Ascending aorta (tissue), 2 donors: Measurements from ENCODE around the gene ZNF341. TPM values are rescaled to one million over a fixed set of nuclear protein-coding genes. Genes with fewer than 3 reads are reported as not detected.

ENCODE experiments used
- DNase-seq, 2 donors: peaks; one replicate each; pipeline ENCODE4 v3.0.0-alpha.2; 2019; ENCODE audit warnings: low spot score in 2 of 2
- H3K27ac ChIP-seq, 2 donors: fragments of 200-600 bp; sonication (generic); one replicate each; pipeline ENCODE4 v1.5.1; 2016 to 2017; ENCODE audit warnings: mild to moderate bottlenecking in 1 of 2
- H3K27me3 ChIP-seq: fragments of 200-600 bp; sonication (generic); one replicate; pipeline ENCODE4 v1.5.1; 2017
- H3K36me3 ChIP-seq, 2 donors: fragments of 200-600 bp; sonication (generic); one replicate each; pipeline ENCODE4 v1.5.1; 2016
- H3K4me1 ChIP-seq, 2 donors: fragments of 200-600 bp; sonication (generic); one replicate each; pipeline ENCODE4 v1.5.1; 2016 to 2017; ENCODE audit warnings: mild to moderate bottlenecking in 1 of 2
- H3K4me3 ChIP-seq, 2 donors: fragments of 200-600 bp; sonication (generic); one replicate each; pipeline ENCODE4 v1.5.1; 2016 to 2017; ENCODE audit warnings: mild to moderate bottlenecking in 1 of 2
- H3K9me3 ChIP-seq, 2 donors: fragments of 200-600 bp; sonication (generic); one replicate each; pipeline ENCODE4 v1.5.1; 2016
- intact Hi-C: fragments of 100-400 bp; cut with DNase I; formaldehyde crosslinking; loops from one replicate; pipeline ENCODE4 v1.15.1; 2023
- total RNA-seq: library from RNA; depleted of rRNA; stranded (reverse); fragments of >200 nt; gene quantifications from one replicate; pipeline ENCODE4 v1.1.0, GENCODE V29; 2016
- TF ChIP-seq, protein P1 (sequence below), 3 experiments: fragments of 200-600 bp in 2 of 3; fragments of 450-650 bp in 1 of 3; sonication (generic) in 2 of 3; IDR thresholded peaks; one replicate each; pipeline ENCODE4 v1.5.1; 2016 to 2019; ENCODE audit warnings: antibody characterized with exemption in 3 of 3, mild to moderate bottlenecking in 1 of 3, moderate library complexity in 1 of 3

Gene ZNF341
- total RNA-seq, 1 donor from 2014 or later = 4.5 TPM

DNA sequence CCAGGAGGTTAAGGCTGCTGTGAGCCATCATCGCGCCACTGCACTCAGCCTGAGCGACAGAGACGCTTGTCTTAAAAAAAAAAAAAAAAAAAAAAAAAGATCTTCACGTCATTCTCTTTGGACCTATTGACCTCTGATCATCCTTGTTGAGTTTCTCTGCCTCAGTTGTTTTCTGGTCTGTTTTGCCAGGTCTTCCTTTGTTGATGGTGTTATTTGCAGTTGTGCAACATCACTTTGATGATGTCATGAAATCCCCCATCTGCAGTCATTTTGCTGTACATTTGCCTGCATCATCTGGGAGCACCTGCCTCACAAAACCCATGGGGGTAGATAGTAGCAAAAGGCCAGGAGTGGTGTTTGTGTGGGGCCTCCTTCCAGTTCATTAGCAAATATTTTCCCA, 40.1 kb downstream of the ZNF341 start:
- Histone ChIP-seq H3K9me3 (no peaks in the 10 kb centered on the region), H3K27ac (no peak overlapping the region), H3K4me1 (no peaks in the 10 kb centered on the region), H3K36me3 (peaks cover 11 to 12% of the 10 kb centered on the region in 2 donors), H3K27me3 (no peaks in the 10 kb centered on the region), H3K4me3 (no peak overlapping the region)
- TF ChIP-seq, protein P1, sequence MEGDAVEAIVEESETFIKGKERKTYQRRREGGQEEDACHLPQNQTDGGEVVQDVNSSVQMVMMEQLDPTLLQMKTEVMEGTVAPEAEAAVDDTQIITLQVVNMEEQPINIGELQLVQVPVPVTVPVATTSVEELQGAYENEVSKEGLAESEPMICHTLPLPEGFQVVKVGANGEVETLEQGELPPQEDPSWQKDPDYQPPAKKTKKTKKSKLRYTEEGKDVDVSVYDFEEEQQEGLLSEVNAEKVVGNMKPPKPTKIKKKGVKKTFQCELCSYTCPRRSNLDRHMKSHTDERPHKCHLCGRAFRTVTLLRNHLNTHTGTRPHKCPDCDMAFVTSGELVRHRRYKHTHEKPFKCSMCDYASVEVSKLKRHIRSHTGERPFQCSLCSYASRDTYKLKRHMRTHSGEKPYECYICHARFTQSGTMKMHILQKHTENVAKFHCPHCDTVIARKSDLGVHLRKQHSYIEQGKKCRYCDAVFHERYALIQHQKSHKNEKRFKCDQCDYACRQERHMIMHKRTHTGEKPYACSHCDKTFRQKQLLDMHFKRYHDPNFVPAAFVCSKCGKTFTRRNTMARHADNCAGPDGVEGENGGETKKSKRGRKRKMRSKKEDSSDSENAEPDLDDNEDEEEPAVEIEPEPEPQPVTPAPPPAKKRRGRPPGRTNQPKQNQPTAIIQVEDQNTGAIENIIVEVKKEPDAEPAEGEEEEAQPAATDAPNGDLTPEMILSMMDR (IDR thresholded peaks at IDR 0.05) = no peak
- intact Hi-C loops = no loop called here
- no peak for DNase-seq

DNA sequence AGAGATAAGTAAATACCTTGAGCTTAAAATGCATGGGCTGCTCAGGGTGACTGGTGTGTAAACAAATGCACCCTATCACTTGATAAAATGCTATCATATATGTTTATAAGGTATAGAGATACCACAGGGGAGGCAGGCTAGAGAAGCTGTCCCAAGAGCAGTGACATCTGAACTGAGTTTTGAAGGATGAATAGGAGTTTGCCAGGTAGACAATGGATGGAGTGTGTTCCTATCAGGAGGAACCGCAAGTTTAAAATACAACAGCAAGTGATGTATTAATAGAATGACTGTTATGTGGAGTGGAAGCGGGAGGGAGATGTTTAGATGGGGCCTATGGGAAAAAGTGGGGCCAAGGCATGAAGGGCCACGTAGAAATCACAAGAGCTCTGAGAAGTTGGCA, 40.6 kb downstream of the ZNF341 start:
- H3K4me3 ChIP-seq = no peak overlapping the region
- peaks cover 7 to 11% of the 10 kb centered on the region in 2 donors for H3K36me3 ChIP-seq
- TF ChIP-seq, protein P1 (IDR thresholded peaks at IDR 0.05) = no peak
- H3K27ac ChIP-seq = no peak overlapping the region
- intact Hi-C loops = no loop called here
- DNase-seq = no peak
- H3K9me3 ChIP-seq = no peaks in the 10 kb centered on the region
- no peaks in the 10 kb centered on the region for H3K27me3 ChIP-seq
- H3K4me1 ChIP-seq = no peaks in the 10 kb centered on the region

- intact Hi-C loops = no loop called here
- H3K4me1 ChIP-seq = no peaks in the 10 kb centered on the region
- no peak overlapping the region for H3K27ac ChIP-seq
- H3K27me3 ChIP-seq = no peaks in the 10 kb centered on the region
- no peak for DNase-seq
- H3K9me3 ChIP-seq = no peaks in the 10 kb centered on the region
- TF ChIP-seq, protein P1 (IDR thresholded peaks at IDR 0.05) = no peak
- H3K36me3 ChIP-seq = peaks cover 5 to 7% of the 10 kb centered on the region in 2 donors
- H3K4me3 ChIP-seq = no peak overlapping the region
Measured at GRCh38 chr20:33773412-33774089, 41.8 kb downstream of the ZNF341 start.

GRCh38 chr20:33777816-33778215, 46.0 kb downstream of the ZNF341 start:
- intact Hi-C loops = no loop called here
- TF ChIP-seq, protein P1 (IDR thresholded peaks at IDR 0.05) = no peak
- no peak for DNase-seq
- Histone ChIP-seq H3K4me1 (no peaks in the 10 kb centered on the region), H3K4me3 (no peak overlapping the region), H3K36me3 (peaks cover 0 to 5% of the 10 kb centered on the region in 2 donors), H3K27me3 (no peaks in the 10 kb centered on the region), H3K27ac (no peak overlapping the region), H3K9me3 (no peaks in the 10 kb centered on the region)

DNA sequence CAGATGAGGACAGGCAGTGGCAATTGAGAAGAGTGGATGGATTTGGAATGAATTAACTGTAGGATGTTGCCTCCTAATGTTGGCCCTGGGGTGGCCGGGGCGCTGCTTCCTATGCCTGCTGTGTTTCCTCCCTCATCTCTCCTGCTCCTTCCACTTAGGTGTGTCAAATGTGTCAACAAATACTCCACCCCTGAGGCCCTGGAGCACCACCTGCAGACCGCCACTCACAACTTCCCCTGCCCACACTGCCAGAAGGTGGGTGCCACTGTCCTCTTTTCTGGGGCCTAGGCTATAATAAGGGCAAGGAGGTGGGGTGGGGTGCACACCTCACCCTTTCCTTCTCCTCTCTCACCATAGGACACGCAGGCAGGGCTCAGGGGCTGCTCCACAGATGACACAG, 49.3 kb downstream of the ZNF341 start:
- Histone ChIP-seq H3K27me3 (no peaks in the 10 kb centered on the region), H3K4me3 (no peak overlapping the region), H3K27ac (no peak overlapping the region), H3K36me3 (peaks cover 0 to 5% of the 10 kb centered on the region in 2 donors), H3K4me1 (no peaks in the 10 kb centered on the region), H3K9me3 (no peaks in the 10 kb centered on the region)
- TF ChIP-seq, protein P1 (IDR thresholded peaks at IDR 0.05) = no peak
- DNase-seq = no peak
- intact Hi-C loops = no loop called here
